Measurements from ENCODE around the gene DCLK2.

The DCLK2 gene

DNA sequence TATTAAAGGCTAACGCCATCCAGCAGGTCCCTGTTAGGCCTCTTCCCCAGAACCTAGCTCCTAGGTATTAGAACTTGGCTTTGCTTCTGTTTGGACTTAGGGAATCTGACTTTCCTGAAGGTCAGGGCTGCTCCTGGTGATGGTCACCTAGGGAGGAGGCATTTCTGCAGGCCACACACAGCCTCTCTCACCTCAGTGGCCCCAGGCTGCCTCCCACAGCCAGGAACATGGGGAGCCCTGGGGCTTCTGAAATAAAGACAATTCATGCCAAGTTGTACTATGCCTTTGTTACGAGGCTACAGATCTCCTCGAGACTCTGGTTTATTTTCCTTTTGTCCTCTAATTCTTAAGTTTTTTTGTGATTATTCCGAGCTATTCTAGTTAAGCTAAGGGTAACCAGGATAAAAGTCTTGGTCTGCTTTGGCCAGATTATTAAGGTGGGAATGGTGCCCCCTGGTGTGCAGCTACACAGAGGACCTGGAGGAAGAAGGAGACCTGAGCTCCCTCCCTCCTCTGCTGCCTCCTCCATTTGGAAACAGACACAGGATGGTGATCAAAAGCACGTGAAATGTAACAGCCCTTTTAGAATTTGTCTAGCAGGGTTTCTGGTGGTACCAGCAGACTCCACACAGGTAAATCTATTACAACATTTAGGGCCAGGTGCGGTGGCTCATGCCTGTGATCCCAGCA is 131.0 kb downstream of the DCLK2 start:
- DNase-seq (ENCODE audit: low read depth): no peak

DNA sequence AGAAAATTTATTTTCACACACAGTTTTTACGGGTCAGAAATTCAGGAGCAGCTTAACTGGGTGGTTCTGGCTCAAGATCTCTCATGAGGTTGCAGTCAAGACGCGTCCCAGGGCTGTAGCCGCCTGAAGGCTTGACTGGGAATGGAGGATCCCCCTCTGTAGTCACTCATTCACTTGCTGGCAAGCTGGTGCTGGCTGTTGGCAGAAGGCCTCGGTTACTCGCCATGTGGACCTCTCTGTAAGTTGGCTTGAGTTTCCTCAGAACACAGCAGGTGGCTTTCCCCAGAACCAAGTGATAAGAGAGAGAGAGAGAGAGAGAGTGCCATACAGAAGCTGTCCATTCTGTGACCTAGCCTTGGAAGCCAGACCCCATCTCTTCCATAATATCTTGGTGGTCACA is 132.8 kb downstream of the DCLK2 start:
- DNase-seq (ENCODE audit: low read depth): no peak

DNA sequence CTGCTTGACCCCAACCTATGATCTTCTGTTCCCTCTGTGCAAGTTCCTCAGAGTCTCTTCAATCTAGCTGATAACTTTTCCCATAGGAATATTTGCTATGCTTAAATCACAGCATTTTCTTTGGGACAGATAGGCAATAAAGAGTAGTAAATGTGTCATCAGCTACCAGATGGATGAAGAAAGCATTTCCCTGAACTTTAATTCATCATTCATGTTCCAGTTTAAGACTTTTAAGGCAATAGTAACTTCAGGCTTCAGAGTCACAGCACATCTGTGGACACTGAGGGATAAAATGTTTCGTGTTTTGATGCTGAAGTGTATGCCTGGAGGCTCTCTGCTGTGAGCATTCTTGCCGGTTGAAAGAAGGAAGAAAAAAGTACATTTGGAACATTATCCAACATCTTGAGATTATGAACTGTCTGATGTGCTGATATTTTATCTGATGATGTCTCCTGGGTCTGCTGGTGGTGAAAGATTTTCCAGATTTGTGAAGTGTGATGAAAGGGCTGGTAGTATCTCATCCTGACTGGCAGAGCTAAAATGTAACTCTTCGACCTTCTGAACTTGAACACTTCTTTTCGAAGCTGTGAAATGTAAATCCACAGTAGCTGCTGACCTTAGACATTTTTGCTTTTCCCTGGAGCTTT is 133.7 kb downstream of the DCLK2 start:
- no peak for DNase-seq (ENCODE audit: low read depth)

DNA sequence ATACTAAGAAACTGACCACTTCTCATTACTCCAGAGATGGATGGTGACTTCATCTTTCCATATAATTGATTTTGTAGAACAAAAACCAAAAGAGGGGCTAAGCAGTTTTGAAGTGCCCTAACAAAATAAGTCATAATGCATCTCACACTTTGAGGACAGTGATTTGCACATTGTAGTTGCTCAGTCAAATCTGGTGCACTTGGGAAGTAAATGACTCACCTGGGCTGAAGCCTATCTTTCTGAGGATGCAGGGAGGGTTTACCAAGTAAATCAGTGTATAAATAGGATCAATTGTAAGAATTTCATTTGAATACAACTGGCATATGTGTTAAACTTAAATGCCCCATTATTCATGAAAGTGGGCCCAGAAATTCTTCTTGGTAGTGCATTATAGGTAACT is 134.2 kb downstream of the DCLK2 start:
- DNase-seq (ENCODE audit: low read depth): no peak

DNA sequence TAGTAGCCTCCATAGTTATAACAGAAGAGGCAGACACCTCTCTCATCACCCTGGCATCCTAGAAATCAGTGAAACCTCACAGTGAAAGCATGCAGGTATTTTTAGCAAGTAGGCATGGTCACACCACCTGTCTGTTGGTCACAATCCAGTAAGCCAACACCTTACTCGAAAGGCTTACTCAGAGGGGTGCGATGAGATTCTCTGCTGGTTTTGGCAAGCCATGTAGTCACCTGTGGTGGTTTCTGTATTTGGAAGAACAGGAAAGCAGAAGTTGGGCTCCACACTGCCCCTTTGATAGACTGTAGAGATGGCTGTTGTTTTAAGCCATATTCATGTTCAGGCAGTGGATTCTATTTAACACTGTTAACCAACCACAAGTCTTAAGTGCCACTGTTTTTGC is 134.7 kb downstream of the DCLK2 start:
- DNase-seq (ENCODE audit: low read depth): no peak

DNA sequence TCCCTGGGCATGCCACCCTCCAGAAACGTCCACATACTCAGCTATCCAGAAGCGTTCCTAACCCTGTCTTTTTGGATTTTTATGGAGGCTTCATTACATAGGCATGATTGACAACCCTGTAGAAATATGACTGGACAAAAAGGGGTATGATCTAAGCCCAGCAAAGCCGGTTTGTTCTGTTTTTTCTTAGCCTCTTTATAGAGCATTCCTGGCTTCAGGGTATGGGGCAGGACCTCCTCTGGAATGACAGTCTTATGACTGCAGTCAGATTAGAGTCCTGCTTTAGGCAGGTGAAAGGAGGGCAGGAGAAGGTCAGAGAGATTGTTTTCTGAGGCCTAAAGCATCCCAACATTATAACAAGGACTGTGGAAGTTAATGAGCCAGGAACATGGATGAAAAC is 137.4 kb downstream of the DCLK2 start:
- DNase-seq (ENCODE audit: low read depth): no peak

DNA sequence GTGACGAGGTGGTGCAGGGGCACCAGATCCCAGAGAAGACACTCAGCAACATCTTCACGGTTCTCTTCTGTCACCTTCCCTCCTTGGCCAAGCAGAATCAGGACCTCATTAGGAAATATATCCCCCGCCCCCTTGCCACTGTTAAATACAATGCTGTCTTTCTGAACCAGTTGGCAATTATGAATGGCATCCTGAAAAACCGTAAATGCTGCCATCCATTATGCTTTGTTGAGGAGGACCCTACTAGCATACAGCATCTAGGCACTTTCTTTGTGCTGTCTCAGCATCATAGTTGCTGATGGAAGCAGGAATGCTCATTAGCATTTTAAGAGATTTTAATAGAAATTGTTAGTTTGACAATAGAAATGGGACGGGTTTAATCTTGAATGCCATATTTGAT is 138.5 kb downstream of the DCLK2 start:
- no peak for DNase-seq (ENCODE audit: low read depth)

DNA sequence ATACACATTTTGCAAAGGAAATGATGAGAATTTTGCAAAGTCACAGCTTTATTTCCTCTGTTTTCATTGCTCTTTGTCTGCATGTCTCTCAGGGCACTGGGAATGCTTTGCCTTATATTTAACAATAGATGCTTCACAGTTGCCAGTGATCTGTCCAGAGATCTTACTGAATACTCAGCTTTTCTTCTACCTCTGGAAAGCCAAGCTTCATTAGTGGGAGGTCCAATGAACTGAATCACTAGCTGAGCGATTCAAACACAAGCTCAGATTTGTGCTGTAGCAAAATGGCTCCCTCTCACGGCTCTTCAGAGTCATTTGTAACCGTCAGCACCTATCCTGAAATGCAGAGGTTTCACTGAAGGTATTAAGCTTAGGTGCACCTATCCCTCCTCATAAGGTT is 138.9 kb downstream of the DCLK2 start:
- DNase-seq (ENCODE audit: low read depth): no peak

DNA sequence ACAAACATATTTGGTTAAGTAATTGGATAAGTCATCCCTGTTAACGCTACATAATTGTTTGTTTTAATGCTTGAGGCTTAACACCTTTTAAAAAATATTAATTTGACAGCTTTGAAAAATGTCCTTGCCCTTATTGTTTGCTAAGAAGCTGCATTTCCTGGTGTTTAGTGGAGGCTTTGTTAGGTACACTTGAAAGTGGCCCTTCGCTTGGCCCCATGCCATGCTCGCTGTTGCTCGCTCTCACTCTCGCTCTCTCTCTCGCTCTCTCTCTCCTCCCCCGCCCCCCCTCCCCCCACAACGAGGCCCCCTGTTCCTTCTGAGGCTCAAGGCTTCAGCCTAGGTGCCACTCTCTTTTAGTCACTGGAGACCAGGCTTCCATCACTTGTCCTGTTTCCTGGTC is 139.6 kb downstream of the DCLK2 start:
- no peak for DNase-seq (ENCODE audit: low read depth)

DNA sequence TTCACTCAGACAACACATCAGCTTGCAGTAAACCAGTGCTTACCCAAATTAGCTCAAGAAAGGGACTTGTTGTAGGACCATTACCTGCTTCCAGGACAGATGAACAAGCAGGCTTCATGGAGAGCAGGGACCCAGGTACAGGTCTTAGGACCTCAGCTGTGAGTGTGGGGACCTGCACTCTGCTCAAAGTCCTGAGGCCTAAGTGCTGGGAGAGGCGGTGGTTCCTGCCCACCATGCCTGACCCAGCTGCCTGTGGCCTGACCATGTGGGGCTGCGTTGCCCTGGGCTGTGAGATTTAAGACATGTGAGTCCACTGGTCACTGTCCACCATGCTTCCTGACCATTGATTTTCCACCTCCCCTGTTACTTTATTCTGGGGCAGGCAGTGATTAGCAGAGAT is 140.2 kb downstream of the DCLK2 start:
- no peak for DNase-seq (ENCODE audit: low read depth)

DNA sequence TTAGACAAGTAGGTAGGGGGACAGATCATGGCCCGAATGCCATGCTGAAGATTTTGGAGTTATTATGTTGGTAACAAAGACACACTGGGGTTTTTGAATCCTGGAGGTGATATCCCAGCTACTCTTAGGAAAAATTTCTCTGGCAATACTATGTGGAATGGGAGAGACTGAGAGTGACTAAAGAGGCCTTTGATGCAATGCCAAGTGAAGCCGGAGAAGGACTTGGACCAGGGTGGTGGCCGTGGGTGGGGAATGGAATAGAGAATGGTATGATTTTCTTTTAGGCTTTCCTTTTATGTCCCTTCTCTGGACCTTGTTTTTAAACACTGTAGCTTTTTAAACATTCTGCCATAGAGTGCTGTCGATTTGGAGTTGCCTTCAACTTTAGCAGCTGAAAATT is 141.6 kb downstream of the DCLK2 start:
- DNase-seq (ENCODE audit: low read depth): no peak

DNA sequence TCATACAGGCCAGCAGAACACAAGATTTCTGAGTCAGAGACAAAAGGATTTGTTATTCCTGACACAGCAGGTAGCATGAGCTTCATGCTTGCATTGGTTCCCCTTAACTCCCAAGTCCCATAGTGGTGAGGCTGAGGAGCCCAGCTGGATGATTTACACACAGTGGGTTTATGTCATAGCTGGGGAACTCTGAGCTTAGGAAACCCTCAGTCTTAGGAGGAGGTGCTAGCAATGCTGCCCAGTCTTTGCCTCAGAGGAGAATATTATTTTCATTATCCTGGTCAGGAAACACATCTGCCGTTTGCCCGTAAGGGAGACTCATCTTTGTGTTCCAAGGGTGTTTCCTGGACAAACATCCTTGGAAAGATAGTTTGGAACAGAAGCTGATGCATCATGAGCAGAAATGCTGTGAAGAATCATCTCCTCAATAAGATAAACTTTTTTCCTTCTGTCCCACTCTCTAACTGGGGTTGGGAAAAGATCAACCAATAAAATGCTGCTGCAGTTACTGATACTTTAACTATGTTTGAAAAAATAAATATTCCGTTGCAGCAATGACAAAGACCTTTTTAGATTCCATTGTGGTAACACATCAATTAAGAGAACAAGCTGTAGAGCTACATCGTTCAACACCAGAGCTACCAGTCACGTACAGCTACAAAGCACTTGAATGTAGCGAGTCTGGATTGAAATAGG is 146.8 kb downstream of the DCLK2 start:
- DNase-seq (ENCODE audit: low read depth): no peak

DNA sequence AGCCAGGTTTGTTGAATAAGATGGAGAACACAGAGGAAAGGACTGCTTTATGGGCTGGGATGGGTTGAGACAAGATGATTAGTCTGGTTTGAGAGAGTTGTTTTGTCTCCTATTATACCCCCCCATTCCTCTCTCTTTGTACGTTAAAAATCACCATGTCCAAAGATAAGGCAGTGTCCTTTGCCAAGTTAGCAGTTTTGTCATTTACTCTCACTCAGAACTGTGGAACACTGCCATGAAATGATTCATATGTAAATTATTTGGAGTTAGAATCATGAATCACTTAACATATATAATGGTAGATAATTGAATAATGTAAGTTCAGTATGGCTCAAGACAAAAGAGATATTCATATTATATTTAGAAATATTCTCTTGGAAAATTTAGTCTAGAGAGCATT is 151.3 kb downstream of the DCLK2 start:
- DNase-seq (ENCODE audit: low read depth): no peak

DNA sequence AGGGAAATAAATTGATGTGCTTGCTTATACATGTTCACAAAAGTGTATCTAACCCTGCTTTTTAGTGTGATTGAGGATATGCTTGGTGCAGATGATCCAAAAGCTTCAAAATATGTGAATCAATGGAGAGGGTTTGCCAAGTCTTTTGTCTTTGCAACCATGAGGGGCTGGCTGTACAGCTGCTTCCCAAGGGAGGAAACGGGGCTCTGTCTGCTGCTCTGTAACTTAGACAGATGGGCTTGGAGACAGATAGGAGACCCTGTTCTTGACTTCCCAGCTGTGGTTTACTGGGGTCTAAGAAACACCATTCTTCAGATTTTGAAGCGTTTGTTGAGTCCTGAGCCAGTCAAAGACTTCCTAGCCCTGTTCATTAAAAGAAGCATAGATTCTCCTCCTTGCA is 152.3 kb downstream of the DCLK2 start:
- DNase-seq (ENCODE audit: low read depth): no peak

DNA sequence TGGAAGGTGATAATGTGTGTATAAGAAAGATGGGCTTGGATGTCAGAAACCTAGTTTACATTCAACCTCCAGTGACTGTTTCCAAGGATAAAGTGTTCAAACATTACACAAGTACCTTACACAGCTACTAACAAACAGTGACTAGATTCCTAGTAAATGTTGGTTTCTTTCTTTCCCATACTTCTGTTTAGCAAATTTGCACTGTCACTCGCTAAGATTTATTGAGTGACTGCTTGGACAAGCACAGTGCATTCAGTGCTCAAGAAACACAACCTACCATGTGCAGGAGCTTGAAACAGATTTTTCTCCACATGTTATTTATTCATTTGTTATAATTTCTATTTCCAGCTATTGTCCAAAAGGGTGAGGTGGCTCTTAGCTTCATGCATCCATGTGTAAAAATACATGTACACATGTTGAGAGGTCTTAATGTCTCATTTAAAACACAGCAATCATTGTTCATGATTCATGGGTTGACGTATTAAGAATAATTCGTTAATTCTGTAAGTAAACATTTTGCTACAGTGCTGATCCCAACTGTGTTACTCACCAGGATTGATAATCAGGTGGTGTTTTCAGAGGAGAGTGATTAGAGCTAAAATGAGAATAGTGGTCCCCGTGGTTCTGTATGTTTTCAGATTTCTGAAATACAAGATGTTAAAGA is 153.0 kb downstream of the DCLK2 start:
- no peak for DNase-seq (ENCODE audit: low read depth)

DNA sequence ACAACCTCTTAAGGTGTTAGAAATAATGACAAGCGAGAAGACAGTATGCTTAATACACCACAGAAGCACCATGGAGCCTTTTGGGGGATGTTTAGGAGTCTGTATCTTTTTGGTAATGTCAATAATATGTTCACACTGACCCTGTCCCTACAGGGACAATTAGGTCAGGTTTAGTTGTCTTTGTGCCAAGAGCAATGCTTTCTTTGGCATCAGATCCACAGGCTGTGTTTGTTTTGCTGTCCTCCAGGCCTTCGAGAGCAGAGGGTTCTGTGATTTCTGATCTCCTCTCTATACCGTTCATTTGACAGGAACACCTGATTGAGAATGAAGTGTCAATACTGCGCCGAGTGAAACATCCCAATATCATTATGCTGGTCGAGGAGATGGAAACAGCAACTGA is 153.8 kb downstream of the DCLK2 start:
- DNase-seq (ENCODE audit: low read depth): no peak

DNA sequence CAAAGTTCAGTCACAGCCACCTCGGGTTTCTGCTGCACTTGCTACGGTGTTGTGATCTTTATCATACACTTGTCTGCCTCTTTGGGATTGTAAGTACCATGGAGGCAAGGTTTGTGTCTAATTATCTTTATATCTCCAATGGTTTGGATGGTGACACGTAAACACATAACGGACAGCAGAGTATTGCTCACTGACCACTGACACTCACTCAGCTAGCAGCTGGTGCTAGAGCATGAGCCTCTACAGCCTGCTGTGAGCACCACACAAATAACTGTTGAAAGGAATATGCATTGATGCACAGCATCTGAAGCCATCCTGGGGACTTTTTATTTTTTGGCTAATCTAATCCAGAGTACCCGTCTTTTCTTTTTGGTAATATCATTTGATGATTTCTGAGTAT is 156.0 kb downstream of the DCLK2 start:
- DNase-seq (ENCODE audit: low read depth): no peak

DNA sequence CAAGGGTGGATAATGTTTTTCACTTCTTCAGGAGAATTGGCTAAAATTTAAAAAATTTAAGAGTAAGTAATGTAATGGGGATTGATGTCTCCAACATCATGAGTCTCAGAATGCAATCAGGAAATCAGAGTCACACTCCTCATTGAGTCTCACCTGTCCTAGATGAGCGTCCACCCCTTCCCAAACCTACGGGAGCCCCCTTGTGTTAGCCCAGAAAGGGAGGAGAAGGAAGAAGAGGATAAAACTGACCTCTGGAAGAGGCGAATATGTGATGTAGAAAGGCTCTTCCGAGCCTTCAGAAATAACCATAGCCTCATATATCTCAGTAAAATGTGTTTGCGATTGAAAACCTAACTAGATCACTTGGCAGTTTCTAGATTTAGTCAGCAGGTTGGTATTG is 157.1 kb downstream of the DCLK2 start:
- DNase-seq (ENCODE audit: low read depth): no peak

DNA sequence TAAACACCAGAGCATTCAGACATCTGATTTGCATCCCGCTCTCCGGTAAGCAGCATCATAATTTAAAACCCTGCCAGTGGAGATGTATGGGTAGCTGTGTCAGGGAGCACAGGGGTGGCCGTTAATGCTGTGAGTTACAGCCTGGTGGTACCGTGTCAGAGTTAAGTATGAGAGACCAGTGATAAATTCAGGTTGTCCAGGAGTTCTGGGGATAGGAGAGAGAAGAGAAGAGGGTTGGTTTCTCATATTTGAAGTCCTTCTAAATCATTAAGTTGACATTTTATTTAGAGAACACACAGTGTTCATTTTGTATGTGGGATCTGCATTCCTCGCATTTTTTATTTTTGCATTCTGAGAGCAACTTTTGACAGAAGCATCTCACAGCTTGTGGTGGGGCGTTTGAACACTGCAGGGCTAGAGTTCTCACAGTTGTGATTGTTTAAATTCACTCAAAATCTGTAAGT is 157.6 kb downstream of the DCLK2 start:
- DNase-seq (ENCODE audit: low read depth): no peak

DNA sequence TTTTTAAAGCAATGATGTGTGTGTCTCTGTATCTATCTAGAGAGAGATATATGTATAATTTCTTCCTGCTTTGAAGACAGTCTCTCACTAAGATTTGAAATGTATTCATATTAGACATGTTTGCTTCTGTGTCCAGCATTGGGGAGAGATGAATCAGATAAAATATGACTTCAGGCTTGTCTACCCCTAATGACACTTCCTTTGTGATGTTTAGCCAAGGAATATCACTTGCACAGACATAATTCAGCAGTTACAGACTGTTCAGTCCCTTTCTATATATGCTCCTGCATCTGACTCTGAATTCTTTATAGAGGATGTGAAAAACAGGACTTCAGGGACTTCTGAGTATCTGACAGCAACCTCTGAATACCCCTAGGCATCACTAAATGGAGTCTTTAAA is 158.4 kb downstream of the DCLK2 start:
- DNase-seq (ENCODE audit: low read depth): no peak

DNA sequence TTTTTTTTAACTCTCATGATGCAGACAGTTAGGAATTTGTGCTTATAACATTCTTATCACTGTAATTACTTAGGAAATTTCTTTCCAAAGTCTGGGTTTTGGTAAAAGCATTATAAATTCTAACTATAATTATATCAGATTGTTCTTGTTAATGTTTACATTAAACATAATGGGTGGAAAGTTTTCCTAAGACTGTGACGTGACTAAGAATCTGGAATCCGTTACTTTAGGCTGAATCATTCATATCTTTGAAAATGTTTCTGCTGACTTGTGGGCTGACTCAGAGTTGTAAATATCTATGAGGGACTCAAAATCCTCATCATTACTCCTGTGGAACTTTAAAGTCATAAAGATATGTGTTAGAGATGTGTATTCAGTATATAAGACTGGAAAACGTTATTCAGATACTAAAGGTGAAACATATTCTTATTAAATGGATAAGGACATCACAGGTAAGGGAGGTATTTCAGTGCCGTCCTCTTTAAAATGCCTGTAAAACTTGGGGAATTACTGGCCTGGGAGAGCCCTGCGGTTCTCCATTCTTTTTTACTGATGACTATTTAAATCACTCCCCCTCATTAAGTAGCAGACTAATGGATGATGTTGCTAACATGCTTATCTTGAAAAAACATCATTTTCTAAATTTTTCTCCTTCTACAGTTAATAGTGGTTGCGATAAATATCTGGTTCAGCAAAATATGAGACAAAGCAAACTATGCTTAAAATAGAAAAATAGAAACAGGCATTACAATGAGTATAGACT is 159.0 kb downstream of the DCLK2 start:
- no peak for DNase-seq (ENCODE audit: low read depth)

DNA sequence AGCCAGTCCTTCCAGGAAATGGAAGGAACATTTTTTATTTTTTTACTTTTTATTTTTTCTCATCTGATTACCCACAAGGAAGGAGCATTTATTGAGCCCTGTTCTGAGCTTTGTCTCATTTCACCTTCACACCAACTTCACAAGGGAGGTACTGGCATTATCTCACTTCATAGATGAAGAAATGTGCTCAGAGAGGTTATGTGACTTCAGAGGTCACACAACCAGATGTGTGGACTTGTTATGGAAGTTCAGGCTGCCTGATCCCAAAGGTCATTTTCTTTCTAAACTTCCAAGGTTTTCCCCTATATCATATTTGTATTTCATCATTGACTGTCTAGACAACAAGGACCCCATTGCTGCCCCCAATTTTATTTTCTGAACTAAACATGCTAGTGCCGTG is 160.3 kb downstream of the DCLK2 start:
- no peak for DNase-seq (ENCODE audit: low read depth)
